GM18505 (cell line): ENCODE results near the gene TNP1.

Experiments
- ATAC-seq: cut with Tn5 transposase; IDR thresholded peaks from one replicate; pipeline ENCODE4 v1.9.1; 2021; ENCODE audit not compliant: unreplicated experiment
- POLR2A ChIP-seq: IDR thresholded peaks from 4 replicates; pipeline ENCODE4 v1.6.1; 2011; ENCODE audit warnings: borderline replicate concordance; ENCODE audit not compliant: insufficient read depth, insufficient read length; ENCODE audit errors: extremely low read depth

Gene TNP1

GRCh38 chr2:216885117-216885553, 25.3 kb upstream of the TNP1 start:
- no peak for TF ChIP-seq POLR2A
- ATAC-seq, result no peak

- no peak for TF ChIP-seq POLR2A
- ATAC-seq, result no peak
Measured at GRCh38 chr2:216884347-216884746, 24.5 kb upstream of the TNP1 start.

- no peak for ATAC-seq
- no peak for TF ChIP-seq POLR2A
Measured at GRCh38 chr2:216882876-216883275, 23.0 kb upstream of the TNP1 start.

GRCh38 chr2:216881411-216881810, 21.5 kb upstream of the TNP1 start:
- TF ChIP-seq POLR2A, result no peak
- ATAC-seq, result no peak

- no peak for ATAC-seq
- TF ChIP-seq POLR2A, result no peak
Measured at GRCh38 chr2:216880509-216881184, 20.8 kb upstream of the TNP1 start.

- no peak for TF ChIP-seq POLR2A
- ATAC-seq, result no peak
Measured at GRCh38 chr2:216879727-216880508, 20.1 kb upstream of the TNP1 start.

GRCh38 chr2:216878072-216878471, 18.2 kb upstream of the TNP1 start:
- no peak for ATAC-seq
- no peak for TF ChIP-seq POLR2A

- TF ChIP-seq POLR2A, result no peak
- no peak for ATAC-seq
Measured at GRCh38 chr2:216877085-216877484, 17.2 kb upstream of the TNP1 start.

GRCh38 chr2:216875862-216876261, 16.0 kb upstream of the TNP1 start:
- no peak for TF ChIP-seq POLR2A

GRCh38 chr2:216873573-216873972, 13.7 kb upstream of the TNP1 start:
- no peak for ATAC-seq
- TF ChIP-seq POLR2A, result no peak

More at GRCh38 chr2:216875862-216876261, 16.0 kb upstream of the TNP1 start:
- no peak for ATAC-seq

GRCh38 chr2:216872624-216873023, 12.8 kb upstream of the TNP1 start:
- ATAC-seq, result no peak
- no peak for TF ChIP-seq POLR2A

- TF ChIP-seq POLR2A, result no peak
- no peak for ATAC-seq
Measured at GRCh38 chr2:216872040-216872439, 12.2 kb upstream of the TNP1 start.

- no peak for TF ChIP-seq POLR2A
- ATAC-seq, result no peak
Measured at GRCh38 chr2:216871333-216871934, 11.6 kb upstream of the TNP1 start.

GRCh38 chr2:216870508-216871332, 10.9 kb upstream of the TNP1 start:
- ATAC-seq, result no peak
- no peak for TF ChIP-seq POLR2A

- TF ChIP-seq POLR2A, result no peak
- no peak for ATAC-seq
Measured at GRCh38 chr2:216866515-216867095, 6.7 kb upstream of the TNP1 start.
